ENCODE measurements around the gene BCAN.
A peak's percentile ranks its signal among the peaks of the same experiment; 100 is the strongest.

The BCAN gene

GRCh38 chr1:156689035-156689952 lies 47.4 kb downstream of the BCAN start:
- peaks cover 69% of the 10 kb centered on the region for H3K27me3 Mint-ChIP-seq
- DNase-seq (peak; percentile 80), ATAC-seq (peak; percentile 96)
- H3K4me1 Mint-ChIP-seq, result peaks cover 42% of the 10 kb centered on the region
- peak overlapping the region in 1 of 2 donors; percentile 86 for H3K27ac Mint-ChIP-seq
- H3K4me3 Mint-ChIP-seq, result peak overlapping the region; percentile 48 to 74
- no peaks in the 10 kb centered on the region for H3K9me3 Mint-ChIP-seq

DNA sequence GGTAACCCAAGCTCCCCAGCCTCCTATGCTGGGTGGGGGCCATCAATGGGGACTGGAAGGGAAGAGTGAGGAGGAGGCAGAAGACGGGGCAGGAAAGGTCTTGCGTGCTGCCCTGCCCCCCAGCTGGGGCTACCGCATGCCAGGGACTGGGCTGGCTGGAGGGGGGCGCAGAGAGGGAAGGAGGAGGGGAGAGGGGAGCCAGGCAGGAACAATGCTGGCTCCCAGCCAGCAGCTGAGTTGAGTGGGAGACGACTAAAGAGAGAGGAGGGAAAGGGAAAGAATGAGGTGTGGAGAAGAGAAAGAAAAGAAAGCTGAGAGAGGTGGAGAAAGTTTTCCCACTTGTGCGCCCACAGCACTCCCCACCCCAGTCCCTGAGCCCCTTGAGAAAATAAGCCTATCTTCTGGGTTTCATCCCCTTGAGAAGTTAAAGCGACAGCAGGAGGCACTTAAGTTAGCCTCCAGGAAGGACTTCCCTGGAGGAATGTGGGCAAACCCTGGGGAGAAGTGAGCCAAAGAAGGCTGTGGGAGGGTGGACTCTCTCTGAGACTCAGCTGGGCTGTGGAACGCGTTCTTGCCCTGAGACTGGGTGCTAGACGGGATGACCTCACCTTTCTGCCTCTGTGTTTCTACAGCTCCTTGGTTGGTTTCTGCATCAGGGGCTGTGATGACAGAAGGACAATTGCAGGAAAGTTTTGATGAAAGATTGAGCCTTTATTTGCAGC lies 48.2 kb downstream of the BCAN start:
- DNase-seq (no peak), ATAC-seq (no peak)
- no peaks in the 10 kb centered on the region for H3K9me3 Mint-ChIP-seq
- no peak overlapping the region for H3K27ac Mint-ChIP-seq
- H3K27me3 Mint-ChIP-seq, result peaks cover 67% of the 10 kb centered on the region
- H3K4me3 Mint-ChIP-seq, result no peak overlapping the region
- H3K4me1 Mint-ChIP-seq, result peaks cover 36% of the 10 kb centered on the region

DNA sequence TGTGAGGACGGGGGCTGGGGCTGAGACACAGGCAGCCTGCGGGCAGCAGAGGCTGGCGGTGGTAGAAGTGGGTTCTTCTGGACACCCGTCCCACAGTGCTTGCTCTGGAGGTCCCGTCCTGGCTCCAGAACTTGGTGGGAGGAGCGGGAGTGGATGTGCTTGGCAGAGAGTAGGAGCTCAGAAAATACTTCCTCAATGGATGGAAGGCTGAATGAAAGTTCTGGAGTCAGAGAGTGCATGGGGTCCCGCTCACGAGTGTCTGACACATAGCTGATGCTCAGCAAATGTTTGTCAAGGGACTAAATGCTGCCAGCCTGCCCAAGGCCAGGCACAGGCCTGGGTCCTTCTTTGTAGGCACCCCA lies 48.7 kb downstream of the BCAN start:
- H3K4me3 Mint-ChIP-seq, result no peak overlapping the region
- DNase-seq (no peak), ATAC-seq (no peak)
- H3K9me3 Mint-ChIP-seq, result no peaks in the 10 kb centered on the region
- H3K27ac Mint-ChIP-seq, result no peak overlapping the region
- peaks cover 36% of the 10 kb centered on the region for H3K4me1 Mint-ChIP-seq
- peaks cover 67% of the 10 kb centered on the region for H3K27me3 Mint-ChIP-seq

GRCh38 chr1:156691191-156691590 lies 49.3 kb downstream of the BCAN start:
- H3K9me3 Mint-ChIP-seq, result no peaks in the 10 kb centered on the region
- H3K4me1 Mint-ChIP-seq, result peaks cover 36% of the 10 kb centered on the region
- no peak overlapping the region for H3K27ac Mint-ChIP-seq
- DNase-seq (no peak), ATAC-seq (no peak)
- H3K27me3 Mint-ChIP-seq, result peaks cover 67% of the 10 kb centered on the region
- no peak overlapping the region for H3K4me3 Mint-ChIP-seq

GRCh38 chr1:156691665-156692440 lies 49.9 kb downstream of the BCAN start:
- Mint-ChIP-seq H3K4me1 (peaks cover 36% of the 10 kb centered on the region), H3K4me3 (no peak overlapping the region), H3K27ac (peak overlapping the region in 1 of 2 donors; percentile 57), H3K9me3 (no peaks in the 10 kb centered on the region), H3K27me3 (peaks cover 69% of the 10 kb centered on the region)
- ATAC-seq, result no peak
- DNase-seq, result no peak

- Mint-ChIP-seq H3K27ac (peak overlapping the region in 1 of 2 donors; percentile 23), H3K27me3 (peaks cover 76% of the 10 kb centered on the region), H3K4me3 (no peak overlapping the region), H3K9me3 (no peaks in the 10 kb centered on the region), H3K4me1 (peaks cover 36% of the 10 kb centered on the region)
- no peak for ATAC-seq
- DNase-seq, result no peak
Observed at GRCh38 chr1:156692441-156692924, 50.6 kb downstream of the BCAN start.

GRCh38 chr1:156692925-156693847 lies 51.3 kb downstream of the BCAN start:
- no peak overlapping the region for H3K4me3 Mint-ChIP-seq
- peaks cover 36% of the 10 kb centered on the region for H3K4me1 Mint-ChIP-seq

GRCh38 chr1:156693848-156694689 lies 52.2 kb downstream of the BCAN start:
- ATAC-seq (no peak), DNase-seq (no peak)
- no peak overlapping the region for H3K27ac Mint-ChIP-seq
- H3K4me3 Mint-ChIP-seq, result no peak overlapping the region
- H3K4me1 Mint-ChIP-seq, result peaks cover 34% of the 10 kb centered on the region
- peaks cover 77% of the 10 kb centered on the region for H3K27me3 Mint-ChIP-seq
- H3K9me3 Mint-ChIP-seq, result no peaks in the 10 kb centered on the region

More at GRCh38 chr1:156692925-156693847, 51.3 kb downstream of the BCAN start:
- Mint-ChIP-seq H3K27ac (peak overlapping the region in 1 of 2 donors; percentile 52), H3K9me3 (no peaks in the 10 kb centered on the region), H3K27me3 (peaks cover 76% of the 10 kb centered on the region)
- DNase-seq, result no peak
- ATAC-seq, result no peak

- no peaks in the 10 kb centered on the region for H3K9me3 Mint-ChIP-seq
- DNase-seq (no peak), ATAC-seq (no peak)
- no peak overlapping the region for H3K27ac Mint-ChIP-seq
- no peak overlapping the region for H3K4me3 Mint-ChIP-seq
- peaks cover 28% of the 10 kb centered on the region for H3K4me1 Mint-ChIP-seq
- peaks cover 77% of the 10 kb centered on the region for H3K27me3 Mint-ChIP-seq
Observed at GRCh38 chr1:156694690-156694962, 52.7 kb downstream of the BCAN start.

DNA sequence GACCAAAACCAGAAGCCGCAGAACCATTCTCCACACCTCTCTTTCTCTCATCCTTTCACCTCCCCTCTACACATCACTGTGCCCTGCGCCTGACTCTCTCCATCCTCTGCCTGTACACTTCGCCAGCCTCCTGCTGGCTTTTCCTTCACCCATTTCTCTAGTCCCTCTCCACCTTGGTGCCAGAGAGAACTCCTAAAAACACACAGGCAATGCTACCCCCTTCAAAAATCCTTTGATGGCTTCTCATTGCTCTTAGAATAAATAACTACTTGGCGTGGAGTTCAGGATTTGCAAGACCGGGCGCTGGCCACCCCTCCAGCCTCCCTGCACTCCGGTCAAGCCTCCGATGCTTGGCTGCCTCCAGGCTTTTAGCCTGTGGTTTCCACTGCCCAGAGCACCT lies 54.8 kb downstream of the BCAN start:
- Mint-ChIP-seq H3K9me3 (no peaks in the 10 kb centered on the region), H3K4me3 (no peak overlapping the region), H3K4me1 (peaks cover 31% of the 10 kb centered on the region), H3K27ac (no peak overlapping the region), H3K27me3 (peaks cover 72% of the 10 kb centered on the region)
- ATAC-seq (no peak), DNase-seq (no peak)

GRCh38 chr1:156697481-156697880 lies 55.6 kb downstream of the BCAN start:
- Mint-ChIP-seq H3K27me3 (peaks cover 66% of the 10 kb centered on the region), H3K9me3 (no peaks in the 10 kb centered on the region), H3K4me1 (peaks cover 23% of the 10 kb centered on the region), H3K4me3 (no peak overlapping the region), H3K27ac (no peak overlapping the region)
- ATAC-seq, result no peak
- no peak for DNase-seq

DNA sequence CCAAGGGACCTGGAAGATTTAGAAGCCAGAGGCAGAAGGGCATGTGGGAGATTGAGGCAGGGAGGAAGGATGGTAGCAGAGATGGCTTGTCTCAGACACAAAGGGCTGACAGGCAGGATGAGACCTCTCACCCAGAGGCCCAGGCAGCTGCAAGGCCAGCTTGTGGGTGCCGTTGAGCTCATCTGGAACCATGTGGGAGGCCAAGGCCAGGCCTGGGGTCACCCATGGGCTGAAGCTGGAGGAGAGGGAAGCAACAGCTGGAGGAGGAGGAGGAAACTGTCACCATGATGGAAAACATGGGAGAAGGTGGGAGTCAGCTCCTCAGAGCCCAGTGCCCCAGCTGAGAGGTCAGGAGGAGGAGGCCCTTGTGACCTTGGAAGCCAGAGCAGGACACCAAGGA lies 57.1 kb downstream of the BCAN start:
- Mint-ChIP-seq H3K27ac (no peak overlapping the region), H3K9me3 (no peaks in the 10 kb centered on the region), H3K27me3 (peaks cover 65% of the 10 kb centered on the region), H3K4me3 (no peak overlapping the region), H3K4me1 (peaks cover 15% of the 10 kb centered on the region)
- no peak for DNase-seq
- no peak for ATAC-seq

GRCh38 chr1:156700736-156701531 lies 59.0 kb downstream of the BCAN start:
- peak overlapping the region in 1 of 2 donors; percentile 67 for H3K27ac Mint-ChIP-seq
- ATAC-seq (peak; percentile 39), DNase-seq (no peak)
- H3K9me3 Mint-ChIP-seq, result no peaks in the 10 kb centered on the region
- H3K27me3 Mint-ChIP-seq, result peaks cover 75% of the 10 kb centered on the region
- peaks cover 34% of the 10 kb centered on the region for H3K4me1 Mint-ChIP-seq
- H3K4me3 Mint-ChIP-seq, result no peak overlapping the region
